ENCODE results near the gene EPHB3.

EPHB3 gene

DNA sequence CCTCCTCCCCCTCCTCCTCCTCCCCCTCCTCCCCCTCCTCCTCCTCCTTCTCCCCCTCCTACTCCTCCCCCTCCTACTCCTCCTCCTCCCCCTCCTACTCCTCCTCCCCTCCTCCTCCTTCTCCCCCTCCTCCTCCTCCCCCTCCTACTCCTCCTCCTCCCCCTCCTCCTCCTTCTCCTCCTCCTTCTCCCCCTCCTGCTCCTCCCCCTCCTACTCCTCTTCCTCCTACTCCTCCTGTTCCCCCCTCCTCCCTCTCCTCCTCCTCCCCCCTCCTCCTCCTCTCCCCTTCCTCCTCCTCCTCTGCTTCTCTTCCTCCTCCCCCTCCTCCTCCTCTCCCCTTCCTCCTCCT lies 17.1 kb upstream of the EPHB3 start:
- no peaks in the 10 kb centered on the region for H3K36me3 ChIP-seq (ENCODE audit: control insufficient read depth, insufficient read depth, low read length)
- H3K9me3 ChIP-seq (ENCODE audit: control insufficient read depth, low read length), result no peaks in the 10 kb centered on the region
- H3K4me3 ChIP-seq (ENCODE audit: extremely low read depth, insufficient read depth, low read length, poor library complexity, severe bottlenecking), result no peak overlapping the region
- no peak overlapping the region for H3K27ac ChIP-seq (ENCODE audit: low read depth, low read length, severe bottlenecking)
- H3K4me1 ChIP-seq (ENCODE audit: control insufficient read depth, insufficient read depth, low read length, poor library complexity, severe bottlenecking), result no peaks in the 10 kb centered on the region

DNA sequence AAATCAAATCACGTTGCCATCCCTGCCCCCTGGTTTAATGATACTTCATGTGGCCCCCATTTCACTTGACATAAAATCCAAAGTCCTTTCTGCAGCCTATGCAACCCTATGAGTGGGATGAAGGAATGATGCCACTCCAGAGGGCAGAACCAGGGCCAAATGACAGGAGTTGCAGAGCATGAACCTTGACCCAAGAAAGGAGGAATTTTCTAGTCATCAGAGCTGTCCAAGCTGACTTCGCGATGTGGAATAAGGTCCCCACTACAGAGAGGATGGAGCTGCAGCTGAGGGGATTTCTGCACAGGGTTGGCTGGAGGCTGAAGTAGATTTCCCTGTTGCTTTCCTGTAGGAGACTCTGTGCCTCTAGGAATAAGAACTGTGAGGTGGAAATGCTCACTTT lies 15.8 kb upstream of the EPHB3 start:
- H3K9me3 ChIP-seq (ENCODE audit: control insufficient read depth, low read length), result no peaks in the 10 kb centered on the region
- H3K36me3 ChIP-seq (ENCODE audit: control insufficient read depth, insufficient read depth, low read length), result no peaks in the 10 kb centered on the region
- no peak overlapping the region for H3K4me3 ChIP-seq (ENCODE audit: extremely low read depth, insufficient read depth, low read length, poor library complexity, severe bottlenecking)
- H3K27ac ChIP-seq (ENCODE audit: low read depth, low read length, severe bottlenecking), result no peak overlapping the region
- 77 to 96% methylated on average over 2 to 3 of the region's 3 CpGs for WGBS, 2 experiments (ENCODE audit: insufficient coverage in 2 of 2)
- H3K4me1 ChIP-seq (ENCODE audit: control insufficient read depth, insufficient read depth, low read length, poor library complexity, severe bottlenecking), result no peaks in the 10 kb centered on the region

DNA sequence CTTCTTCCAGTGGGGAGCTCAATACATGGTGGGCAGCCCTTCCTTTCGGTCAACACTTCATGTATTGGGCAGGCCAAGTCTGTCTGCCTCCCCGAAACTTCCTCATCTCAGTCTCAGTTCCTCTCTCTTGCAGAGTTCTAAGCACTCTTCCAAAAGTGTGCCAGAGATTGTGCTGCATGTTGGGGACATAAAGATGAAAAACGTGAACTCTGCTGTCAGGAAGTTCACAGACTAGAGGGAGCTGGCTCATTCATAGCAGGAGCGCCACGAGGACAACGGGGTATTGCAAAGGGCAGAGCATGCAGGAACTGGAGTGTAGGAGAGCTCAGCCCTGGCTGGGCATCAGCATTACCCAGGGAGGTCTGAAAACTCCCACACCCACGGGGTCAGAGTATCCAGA lies 15.3 kb upstream of the EPHB3 start:
- 72 to 85% methylated on average over 6 to 7 of the region's 7 CpGs for WGBS, 2 experiments (ENCODE audit: insufficient coverage in 2 of 2)
- H3K36me3 ChIP-seq (ENCODE audit: control insufficient read depth, insufficient read depth, low read length), result no peaks in the 10 kb centered on the region
- no peak overlapping the region for H3K4me3 ChIP-seq (ENCODE audit: extremely low read depth, insufficient read depth, low read length, poor library complexity, severe bottlenecking)
- H3K4me1 ChIP-seq (ENCODE audit: control insufficient read depth, insufficient read depth, low read length, poor library complexity, severe bottlenecking), result no peaks in the 10 kb centered on the region
- H3K27ac ChIP-seq (ENCODE audit: low read depth, low read length, severe bottlenecking), result no peak overlapping the region
- H3K9me3 ChIP-seq (ENCODE audit: control insufficient read depth, low read length), result no peaks in the 10 kb centered on the region

DNA sequence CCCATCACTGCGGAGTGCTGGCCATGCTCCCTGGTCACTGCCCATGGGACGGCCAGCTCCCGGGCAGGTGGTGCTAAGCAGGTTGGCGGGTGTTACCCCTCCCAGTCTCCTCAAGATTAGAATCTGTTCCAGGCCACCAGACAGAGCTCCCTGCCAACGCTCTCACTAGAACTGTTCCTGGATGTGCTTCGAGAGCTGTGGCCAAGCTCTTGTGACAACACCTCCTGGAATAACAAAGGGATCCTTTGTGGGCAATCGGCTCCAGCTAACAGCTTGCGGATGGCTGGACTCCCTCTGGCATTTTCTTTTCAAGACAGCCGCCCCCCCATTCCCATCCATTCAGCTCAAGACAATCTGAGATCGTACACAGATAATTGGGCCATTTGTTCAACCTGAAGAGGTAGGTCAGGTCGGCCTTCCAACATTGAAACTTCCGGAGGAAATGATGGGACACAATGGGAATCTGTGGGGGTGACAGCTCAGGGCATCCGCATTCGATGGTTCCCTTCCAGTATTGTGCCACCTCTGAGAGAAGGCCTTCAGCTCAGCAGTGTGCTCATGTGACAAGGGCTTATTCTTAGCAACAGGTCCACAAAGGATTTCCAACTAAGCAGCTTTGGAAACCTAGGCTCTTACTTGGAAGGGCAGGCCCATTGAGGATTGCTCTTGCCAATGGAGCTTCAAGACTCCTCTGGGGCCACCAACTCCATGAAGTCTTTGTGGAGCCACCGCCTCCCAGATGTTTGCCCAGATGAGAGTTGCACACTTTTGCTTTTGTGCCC lies 11.6 kb upstream of the EPHB3 start:
- H3K27ac ChIP-seq (ENCODE audit: low read depth, low read length, severe bottlenecking), result no peak overlapping the region
- no peak overlapping the region for H3K4me3 ChIP-seq (ENCODE audit: extremely low read depth, insufficient read depth, low read length, poor library complexity, severe bottlenecking)
- H3K36me3 ChIP-seq (ENCODE audit: control insufficient read depth, insufficient read depth, low read length), result no peaks in the 10 kb centered on the region
- no peaks in the 10 kb centered on the region for H3K4me1 ChIP-seq (ENCODE audit: control insufficient read depth, insufficient read depth, low read length, poor library complexity, severe bottlenecking)
- 78 to 86% methylated on average over 13 to 14 of the region's 15 CpGs for WGBS, 2 experiments (ENCODE audit: insufficient coverage in 2 of 2)
- no peaks in the 10 kb centered on the region for H3K9me3 ChIP-seq (ENCODE audit: control insufficient read depth, low read length)

DNA sequence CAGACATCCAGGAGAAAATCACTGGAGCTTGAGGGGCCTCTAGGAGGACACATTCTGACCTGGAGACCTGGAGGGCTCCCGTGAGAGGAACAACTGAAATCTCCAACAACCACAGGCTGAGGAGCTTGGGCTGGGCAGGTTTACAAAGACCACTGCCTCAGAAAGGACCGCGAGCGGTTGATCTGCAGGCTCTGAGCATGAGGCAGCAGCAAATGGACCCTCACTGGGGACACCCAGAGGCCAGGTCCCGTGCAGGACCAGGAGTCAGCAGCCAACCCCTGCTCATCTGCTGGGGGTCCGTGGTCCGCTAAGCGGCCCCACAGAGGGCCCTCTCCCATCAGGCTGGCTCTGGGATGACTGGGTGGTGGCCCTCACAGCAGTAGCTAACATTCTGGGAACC lies 10.5 kb upstream of the EPHB3 start:
- no peak overlapping the region for H3K27ac ChIP-seq (ENCODE audit: low read depth, low read length, severe bottlenecking)
- no peaks in the 10 kb centered on the region for H3K9me3 ChIP-seq (ENCODE audit: control insufficient read depth, low read length)
- H3K36me3 ChIP-seq (ENCODE audit: control insufficient read depth, insufficient read depth, low read length), result no peaks in the 10 kb centered on the region
- H3K4me3 ChIP-seq (ENCODE audit: extremely low read depth, insufficient read depth, low read length, poor library complexity, severe bottlenecking), result no peak overlapping the region
- 86 to 88% methylated on average over 5 to 8 of the region's 8 CpGs for WGBS, 2 experiments (ENCODE audit: insufficient coverage in 2 of 2)
- no peaks in the 10 kb centered on the region for H3K4me1 ChIP-seq (ENCODE audit: control insufficient read depth, insufficient read depth, low read length, poor library complexity, severe bottlenecking)

DNA sequence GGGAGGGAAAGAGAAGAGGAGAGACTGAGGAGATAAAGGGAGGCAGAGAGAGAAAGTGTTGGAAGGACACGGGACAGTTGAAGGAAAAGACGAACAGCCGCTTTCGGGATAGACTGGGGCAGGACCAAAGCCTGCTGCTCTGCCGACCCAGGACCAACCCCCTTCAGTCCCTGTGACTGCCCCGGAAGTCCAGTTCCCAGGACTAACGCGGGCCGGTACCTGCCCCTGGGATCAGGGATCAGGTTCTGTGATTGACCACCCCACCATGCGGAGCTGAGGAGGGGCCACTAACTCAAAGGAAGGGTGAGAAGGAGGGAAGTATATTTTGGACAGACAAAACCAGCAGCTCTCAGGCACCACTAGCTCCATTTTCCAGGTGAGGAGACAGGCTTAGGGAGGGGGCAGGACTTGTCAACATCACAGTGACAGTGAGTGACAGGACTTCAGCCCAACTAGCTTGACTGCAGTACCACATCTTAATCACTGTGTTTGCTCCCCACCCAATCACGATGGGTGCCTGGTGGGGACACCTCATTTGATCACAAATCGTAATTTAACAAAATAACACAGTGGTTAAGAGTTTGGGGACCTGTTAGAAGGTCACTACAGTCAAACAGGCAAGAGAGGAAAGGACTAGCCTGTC lies 9.8 kb upstream of the EPHB3 start:
- WGBS, 2 experiments (ENCODE audit: insufficient coverage in 2 of 2), result 83 to 90% methylated on average over 8 of the region's 12 CpGs
- Histone ChIP-seq H3K36me3 (ENCODE audit: control insufficient read depth, insufficient read depth, low read length) (no peaks in the 10 kb centered on the region), H3K4me3 (ENCODE audit: extremely low read depth, insufficient read depth, low read length, poor library complexity, severe bottlenecking) (no peak overlapping the region), H3K9me3 (ENCODE audit: control insufficient read depth, low read length) (no peaks in the 10 kb centered on the region), H3K27ac (ENCODE audit: low read depth, low read length, severe bottlenecking) (no peak overlapping the region), H3K4me1 (ENCODE audit: control insufficient read depth, insufficient read depth, low read length, poor library complexity, severe bottlenecking) (no peaks in the 10 kb centered on the region)

DNA sequence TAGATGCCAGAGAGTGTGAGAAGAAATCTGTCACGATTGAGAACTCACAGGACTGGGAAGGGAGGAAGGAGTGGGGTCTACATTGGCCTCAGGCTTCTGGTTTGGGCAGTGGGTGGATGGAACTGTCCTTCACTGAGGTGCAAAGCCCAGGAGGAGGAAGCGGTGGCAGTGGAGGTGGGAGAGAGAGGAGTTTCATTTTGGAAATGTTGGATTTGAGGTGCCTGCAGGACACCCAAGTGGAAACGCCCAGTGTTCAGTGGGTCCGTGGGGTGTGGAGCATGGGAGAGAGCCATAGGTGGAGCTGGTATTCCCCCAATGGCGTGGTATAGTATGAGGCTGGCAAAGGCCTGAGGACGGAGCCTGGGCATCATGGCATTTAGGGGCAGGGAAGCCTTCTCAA lies 9.3 kb upstream of the EPHB3 start:
- Histone ChIP-seq H3K27ac (ENCODE audit: low read depth, low read length, severe bottlenecking) (no peak overlapping the region), H3K4me1 (ENCODE audit: control insufficient read depth, insufficient read depth, low read length, poor library complexity, severe bottlenecking) (no peaks in the 10 kb centered on the region), H3K36me3 (ENCODE audit: control insufficient read depth, insufficient read depth, low read length) (no peaks in the 10 kb centered on the region), H3K4me3 (ENCODE audit: extremely low read depth, insufficient read depth, low read length, poor library complexity, severe bottlenecking) (no peak overlapping the region), H3K9me3 (ENCODE audit: control insufficient read depth, low read length) (no peaks in the 10 kb centered on the region)
- 92 to 95% methylated on average over 5 to 6 of the region's 6 CpGs for WGBS, 2 experiments (ENCODE audit: insufficient coverage in 2 of 2)

DNA sequence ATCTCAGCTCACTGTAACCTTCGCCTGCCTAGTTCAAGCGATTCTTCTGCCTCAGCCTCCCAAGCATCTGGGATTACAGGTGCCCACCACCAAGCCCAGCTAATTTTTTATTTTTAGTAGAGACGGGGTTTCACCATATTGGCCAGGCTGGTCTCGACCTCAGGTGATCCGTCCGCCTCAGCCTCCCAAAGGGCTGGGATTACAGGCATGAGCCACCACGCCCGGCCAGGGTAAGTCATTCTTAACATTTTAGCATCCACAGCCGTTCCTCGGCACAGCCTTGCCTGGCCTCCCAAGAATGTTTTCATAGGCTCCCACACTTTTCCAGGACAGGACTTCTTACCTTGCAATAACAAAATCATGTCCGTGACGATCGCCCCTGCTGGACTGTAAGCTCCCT lies 8.7 kb upstream of the EPHB3 start:
- 88 to 96% methylated on average over 10 of the region's 13 CpGs for WGBS, 2 experiments (ENCODE audit: insufficient coverage in 2 of 2)
- Histone ChIP-seq H3K9me3 (ENCODE audit: control insufficient read depth, low read length) (no peaks in the 10 kb centered on the region), H3K36me3 (ENCODE audit: control insufficient read depth, insufficient read depth, low read length) (no peaks in the 10 kb centered on the region), H3K4me1 (ENCODE audit: control insufficient read depth, insufficient read depth, low read length, poor library complexity, severe bottlenecking) (no peaks in the 10 kb centered on the region), H3K4me3 (ENCODE audit: extremely low read depth, insufficient read depth, low read length, poor library complexity, severe bottlenecking) (no peak overlapping the region), H3K27ac (ENCODE audit: low read depth, low read length, severe bottlenecking) (no peak overlapping the region)

DNA sequence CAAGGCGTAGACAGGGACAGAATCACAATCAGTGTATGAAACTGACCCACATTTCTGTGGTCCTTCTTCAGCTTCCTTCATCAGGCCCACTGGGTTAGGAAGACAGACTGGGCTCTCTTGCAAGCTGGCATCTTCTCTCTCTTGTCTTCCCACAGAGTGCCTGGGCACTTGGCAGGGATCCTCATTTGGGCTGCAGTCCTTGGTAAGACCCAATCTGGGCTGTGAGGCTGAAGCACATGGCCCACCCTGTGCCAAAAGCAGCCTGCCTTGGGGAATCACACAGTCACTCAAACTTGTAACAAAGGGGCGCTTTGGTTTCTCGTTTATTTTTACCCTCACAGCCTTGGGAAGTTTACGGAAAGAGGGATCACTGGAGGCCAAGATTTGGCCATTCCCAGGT lies 8.2 kb upstream of the EPHB3 start:
- WGBS, 2 experiments (ENCODE audit: insufficient coverage in 2 of 2), result 94 to 100% methylated on average over 4 of the region's 4 CpGs
- H3K4me3 ChIP-seq (ENCODE audit: extremely low read depth, insufficient read depth, low read length, poor library complexity, severe bottlenecking), result no peak overlapping the region
- H3K27ac ChIP-seq (ENCODE audit: low read depth, low read length, severe bottlenecking), result no peak overlapping the region
- no peaks in the 10 kb centered on the region for H3K9me3 ChIP-seq (ENCODE audit: control insufficient read depth, low read length)
- H3K36me3 ChIP-seq (ENCODE audit: control insufficient read depth, insufficient read depth, low read length), result no peaks in the 10 kb centered on the region
- H3K4me1 ChIP-seq (ENCODE audit: control insufficient read depth, insufficient read depth, low read length, poor library complexity, severe bottlenecking), result no peaks in the 10 kb centered on the region

DNA sequence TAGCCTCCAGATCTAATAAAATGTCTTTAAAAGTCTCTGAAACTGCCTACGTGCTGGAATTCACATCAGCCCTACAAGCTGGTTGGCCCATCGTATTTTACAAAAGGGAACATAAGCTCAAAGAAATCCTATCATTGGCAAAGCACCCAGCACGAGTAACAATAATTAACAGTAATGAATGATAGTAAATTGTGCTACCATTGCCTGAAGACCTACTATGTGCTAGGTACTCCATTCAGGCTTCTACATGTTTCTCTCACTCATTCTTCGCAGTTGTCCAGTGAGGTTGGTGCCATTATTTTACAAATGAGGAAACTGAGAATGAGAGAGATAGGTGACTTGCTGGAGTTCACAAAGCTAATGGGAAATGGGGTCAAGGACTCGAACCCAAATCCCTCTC lies 7.1 kb upstream of the EPHB3 start:
- WGBS, 2 experiments (ENCODE audit: insufficient coverage in 2 of 2), result 80 to 86% methylated on average over 1 to 3 of the region's 5 CpGs
- Histone ChIP-seq H3K4me1 (ENCODE audit: control insufficient read depth, insufficient read depth, low read length, poor library complexity, severe bottlenecking) (no peaks in the 10 kb centered on the region), H3K36me3 (ENCODE audit: control insufficient read depth, insufficient read depth, low read length) (no peaks in the 10 kb centered on the region), H3K4me3 (ENCODE audit: extremely low read depth, insufficient read depth, low read length, poor library complexity, severe bottlenecking) (no peak overlapping the region), H3K9me3 (ENCODE audit: control insufficient read depth, low read length) (no peaks in the 10 kb centered on the region), H3K27ac (ENCODE audit: low read depth, low read length, severe bottlenecking) (no peak overlapping the region)

DNA sequence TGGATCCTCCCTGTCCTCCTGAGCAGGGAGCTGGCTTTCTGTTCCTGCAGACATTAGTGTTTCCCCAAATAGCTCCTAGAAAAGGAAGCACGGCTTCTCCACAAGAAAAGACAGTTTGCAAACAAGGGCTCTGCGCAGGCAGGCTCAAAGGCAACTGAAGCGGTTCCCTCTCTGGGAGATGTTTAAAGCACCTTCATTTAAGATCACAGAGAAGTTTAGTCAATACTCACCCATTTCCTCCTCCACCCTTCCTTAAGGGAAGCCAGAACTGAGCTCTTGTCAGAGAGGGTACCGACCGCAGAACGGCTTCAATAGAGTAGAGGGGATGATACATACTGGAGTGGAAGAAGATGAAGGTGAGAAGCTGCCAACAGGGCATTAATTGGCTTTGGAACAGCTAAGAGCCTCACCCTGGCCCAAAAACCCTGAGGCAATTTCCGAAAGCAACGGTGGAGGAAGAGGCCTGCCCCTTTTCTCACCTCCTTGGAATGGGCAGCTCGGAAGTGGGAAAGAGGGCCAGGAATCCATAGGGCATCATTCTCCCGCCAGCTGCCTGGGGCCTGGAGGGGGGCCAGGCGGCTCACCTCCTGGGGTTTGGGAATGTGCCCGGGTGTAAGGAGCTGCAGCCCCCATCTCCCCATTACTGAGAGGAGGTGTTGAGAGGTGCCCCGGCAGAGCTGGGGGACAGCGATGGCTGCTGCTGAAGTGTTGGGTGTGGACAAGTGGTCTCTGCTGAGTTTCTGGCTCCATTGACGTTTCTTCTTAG lies 4.8 kb upstream of the EPHB3 start:
- no peaks in the 10 kb centered on the region for H3K9me3 ChIP-seq (ENCODE audit: control insufficient read depth, low read length)
- H3K4me1 ChIP-seq (ENCODE audit: control insufficient read depth, insufficient read depth, low read length, poor library complexity, severe bottlenecking), result peaks cover 4% of the 10 kb centered on the region
- no peaks in the 10 kb centered on the region for H3K36me3 ChIP-seq (ENCODE audit: control insufficient read depth, insufficient read depth, low read length)
- WGBS, 2 experiments (ENCODE audit: insufficient coverage in 2 of 2), result 82 to 83% methylated on average over 5 to 9 of the region's 15 CpGs
- H3K4me3 ChIP-seq (ENCODE audit: extremely low read depth, insufficient read depth, low read length, poor library complexity, severe bottlenecking), result no peak overlapping the region
- no peak overlapping the region for H3K27ac ChIP-seq (ENCODE audit: low read depth, low read length, severe bottlenecking)

Measured in mesodermal cell (in vitro differentiated cells).